Transverse colon (tissue), 3 donors: ENCODE data around the gene HOXA2.
A peak's percentile ranks its signal among the peaks of the same experiment; 100 is the strongest.

Source experiments
- POLR2A ChIP-seq: fragments of 450-650 bp; IDR thresholded peaks from one replicate; pipeline ENCODE4 v1.6.1; 2016; ENCODE audit warnings: antibody characterized with exemption, mild to moderate bottlenecking, moderate library complexity
- TF ChIP-seq, protein P1 (sequence below), 5 experiments: fragments of 200-600 bp in 3 of 5; fragments of 450-650 bp in 2 of 5; sonication (generic) in 3 of 5; IDR thresholded peaks; 1 replicate in 2 of 5; 2 replicates in 3 of 5; pipeline ENCODE4 v1.5.1; 2016 to 2017; ENCODE audit warnings: antibody characterized with exemption in 5 of 5, inconsistent platforms in 3 of 5, mild to moderate bottlenecking in 2 of 5, moderate library complexity in 1 of 5

DNA sequence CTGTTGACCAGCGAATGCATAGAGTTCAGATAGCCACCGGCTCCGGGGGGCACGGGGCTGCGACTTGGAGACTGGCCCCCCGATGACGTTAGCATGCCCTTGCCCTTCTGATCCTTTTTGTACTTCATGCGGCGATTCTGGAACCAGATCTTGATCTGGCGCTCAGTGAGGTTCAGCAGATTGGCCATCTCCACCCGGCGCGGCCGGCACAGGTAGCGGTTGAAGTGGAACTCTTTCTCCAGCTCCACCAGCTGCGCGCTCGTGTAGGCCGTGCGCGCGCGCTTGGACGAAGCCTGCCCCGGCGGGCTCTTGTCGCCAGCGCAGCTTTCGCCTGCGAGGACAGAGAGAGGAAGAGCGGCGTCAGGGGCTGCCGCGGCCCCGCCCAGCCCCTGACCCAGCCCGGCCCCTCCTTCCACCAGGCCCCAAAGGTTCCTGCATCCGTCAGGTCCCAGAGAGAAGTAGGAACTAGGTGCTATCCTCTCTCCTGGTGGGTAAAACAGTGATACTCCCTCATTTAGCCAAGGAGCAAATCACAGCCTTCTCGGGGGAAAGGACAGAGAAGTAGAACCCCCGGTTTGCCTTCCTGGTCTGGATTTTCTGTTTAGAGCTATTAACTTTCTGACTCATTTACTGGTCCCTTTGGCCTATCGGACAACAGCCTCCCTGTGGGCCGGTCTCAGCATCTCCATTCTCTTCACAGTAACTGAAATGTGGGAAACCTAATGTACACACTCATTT lies 6.1 kb upstream of the HOXA2 start:
- TF ChIP-seq, protein P1, sequence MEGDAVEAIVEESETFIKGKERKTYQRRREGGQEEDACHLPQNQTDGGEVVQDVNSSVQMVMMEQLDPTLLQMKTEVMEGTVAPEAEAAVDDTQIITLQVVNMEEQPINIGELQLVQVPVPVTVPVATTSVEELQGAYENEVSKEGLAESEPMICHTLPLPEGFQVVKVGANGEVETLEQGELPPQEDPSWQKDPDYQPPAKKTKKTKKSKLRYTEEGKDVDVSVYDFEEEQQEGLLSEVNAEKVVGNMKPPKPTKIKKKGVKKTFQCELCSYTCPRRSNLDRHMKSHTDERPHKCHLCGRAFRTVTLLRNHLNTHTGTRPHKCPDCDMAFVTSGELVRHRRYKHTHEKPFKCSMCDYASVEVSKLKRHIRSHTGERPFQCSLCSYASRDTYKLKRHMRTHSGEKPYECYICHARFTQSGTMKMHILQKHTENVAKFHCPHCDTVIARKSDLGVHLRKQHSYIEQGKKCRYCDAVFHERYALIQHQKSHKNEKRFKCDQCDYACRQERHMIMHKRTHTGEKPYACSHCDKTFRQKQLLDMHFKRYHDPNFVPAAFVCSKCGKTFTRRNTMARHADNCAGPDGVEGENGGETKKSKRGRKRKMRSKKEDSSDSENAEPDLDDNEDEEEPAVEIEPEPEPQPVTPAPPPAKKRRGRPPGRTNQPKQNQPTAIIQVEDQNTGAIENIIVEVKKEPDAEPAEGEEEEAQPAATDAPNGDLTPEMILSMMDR (IDR thresholded peaks at IDR 0.05) = peak in 2 of 5 experiments; percentile 23 to 26
- TF ChIP-seq POLR2A = peak; percentile 67
